ENCODE data around the gene ZNF764.
"Not testable (repeated sequence)": the region's sequence is repeated elsewhere in the genome, so short reads cannot be mapped to it uniquely, and the experiment has no call there.

Gene ZNF764

GRCh38 chr16:30527635-30528178 lies 30.5 kb downstream of the ZNF764 start:
- DNase-seq = no peak

- DNase-seq = peak; percentile 100
These were observed 31.1 kb downstream of the ZNF764 start for GRCh38 chr16:30526823-30527634.

- DNase-seq = peak; percentile 65
These were observed 31.9 kb downstream of the ZNF764 start, which contains the start of gene ZNF768 for GRCh38 chr16:30526137-30526822. Gene ZNF768 (minus strand): TSS chr16:30526566. CDS start chr16:30526413, 153 bp downstream.

GRCh38 chr16:30525844-30526136 lies 32.4 kb downstream of the ZNF764 start:
- DNase-seq = no peak

GRCh38 chr16:30524575-30525568 lies 33.3 kb downstream of the ZNF764 start:
- no peak for DNase-seq

- no peak for DNase-seq
These were observed 34.2 kb downstream of the ZNF764 start for GRCh38 chr16:30523768-30524574.

GRCh38 chr16:30522702-30523463 lies 35.3 kb downstream of the ZNF764 start:
- DNase-seq = not testable (repeated sequence)

GRCh38 chr16:30521873-30522641 lies 36.1 kb downstream of the ZNF764 start:
- DNase-seq = no peak

GRCh38 chr16:30521476-30521872 lies 36.7 kb downstream of the ZNF764 start:
- DNase-seq = no peak

GRCh38 chr16:30519120-30520049 lies 38.8 kb downstream of the ZNF764 start:
- no peak for DNase-seq

GRCh38 chr16:30518552-30518951 lies 39.6 kb downstream of the ZNF764 start:
- DNase-seq = no peak

GRCh38 chr16:30515275-30515674 lies 42.9 kb downstream of the ZNF764 start:
- DNase-seq = no peak

GRCh38 chr16:30511509-30511908 lies 46.7 kb downstream of the ZNF764 start:
- no peak for DNase-seq

- DNase-seq = no peak
These were observed 47.7 kb downstream of the ZNF764 start for GRCh38 chr16:30510376-30510938.

GRCh38 chr16:30509081-30509765 lies 49.0 kb downstream of the ZNF764 start:
- no peak for DNase-seq
